ENCODE measurements around the gene LILRB3.
A peak's percentile ranks its signal among the peaks of the same experiment; 100 is the strongest.
"Not testable (repeated sequence)": the region's sequence is repeated elsewhere in the genome, so short reads cannot be mapped to it uniquely, and the experiment has no call there.

Gene LILRB3

GRCh38 chr19:54189145-54189734, 33.6 kb downstream of the LILRB3 start, which contains the start of gene MBOAT7:
Gene MBOAT7, minus strand, starts transcription at chr19:54189580. Its CDS starts 1,072 bp downstream, at chr19:54188508.
- DNase-seq = no peak

- DNase-seq = no peak
These were observed 34.5 kb downstream of the LILRB3 start for GRCh38 chr19:54188215-54188871.

GRCh38 chr19:54186934-54187381, 35.8 kb downstream of the LILRB3 start:
- DNase-seq = no peak

GRCh38 chr19:54186351-54186750, 36.5 kb downstream of the LILRB3 start:
- DNase-seq = no peak

GRCh38 chr19:54183431-54183830, 39.4 kb downstream of the LILRB3 start:
- no peak for DNase-seq

- DNase-seq = not testable (repeated sequence)
These were observed 40.9 kb downstream of the LILRB3 start for GRCh38 chr19:54181894-54182293.

- no peak for DNase-seq
These were observed 42.1 kb downstream of the LILRB3 start for GRCh38 chr19:54180691-54181091.

- peak; percentile 18 for DNase-seq
These were observed 42.8 kb downstream of the LILRB3 start for GRCh38 chr19:54179921-54180461.

GRCh38 chr19:54179262-54179852, 43.5 kb downstream of the LILRB3 start:
- no peak for DNase-seq

- DNase-seq = peak; percentile 15
These were observed 44.1 kb downstream of the LILRB3 start for GRCh38 chr19:54178581-54179261.

- DNase-seq = no peak
These were observed 48.6 kb downstream of the LILRB3 start for GRCh38 chr19:54173951-54174834.

- DNase-seq = no peak
These were observed 49.5 kb downstream of the LILRB3 start for GRCh38 chr19:54173359-54173699.

GRCh38 chr19:54172471-54173358, 50.1 kb downstream of the LILRB3 start, which contains the start of gene TMC4:
Gene TMC4, minus strand, starts transcription at chr19:54173160. Its CDS starts 43 bp downstream, at chr19:54173117.
- no peak for DNase-seq

GRCh38 chr19:54171736-54172431, 50.9 kb downstream of the LILRB3 start:
- not testable (repeated sequence) for DNase-seq

- DNase-seq = no peak
These were observed 53.6 kb downstream of the LILRB3 start for GRCh38 chr19:54169149-54169740.

GRCh38 chr19:54168174-54168917, 54.5 kb downstream of the LILRB3 start:
- DNase-seq = peak; percentile 89
